ENCODE results near the gene TPRG1. TPM values are rescaled to one million over a fixed set of nuclear protein-coding genes. Genes with fewer than 3 reads are reported as not detected.
"Not testable (repeated sequence)": the region's sequence is repeated elsewhere in the genome, so short reads cannot be mapped to it uniquely, and the experiment has no call there.

Gene TPRG1
- total RNA-seq, 1 experiment from 2014 or later = 2.0 TPM

DNA sequence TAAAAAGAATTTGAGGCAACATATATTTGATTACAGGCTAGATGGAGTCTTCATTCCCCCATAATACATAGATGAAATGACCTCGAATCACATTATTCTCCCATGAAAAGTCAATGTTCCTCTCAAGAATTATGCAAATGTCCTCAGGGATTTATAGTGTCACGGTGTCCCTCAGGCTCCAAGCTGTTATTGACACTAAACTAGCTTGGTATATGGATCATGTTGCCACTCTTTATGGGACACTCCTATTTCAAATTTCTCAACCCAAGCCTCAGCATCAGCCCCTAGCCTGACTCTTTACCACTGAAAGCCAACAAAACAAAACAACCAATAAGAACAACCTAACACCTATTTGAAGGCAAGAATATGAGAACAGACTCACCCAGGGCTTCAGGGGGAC lies 139.8 kb downstream of the TPRG1 start:
- no peak for DNase-seq (ENCODE audit: low read depth)

GRCh38 chr3:189312866-189313265 lies 141.1 kb downstream of the TPRG1 start:
- no peak for DNase-seq (ENCODE audit: low read depth)

DNA sequence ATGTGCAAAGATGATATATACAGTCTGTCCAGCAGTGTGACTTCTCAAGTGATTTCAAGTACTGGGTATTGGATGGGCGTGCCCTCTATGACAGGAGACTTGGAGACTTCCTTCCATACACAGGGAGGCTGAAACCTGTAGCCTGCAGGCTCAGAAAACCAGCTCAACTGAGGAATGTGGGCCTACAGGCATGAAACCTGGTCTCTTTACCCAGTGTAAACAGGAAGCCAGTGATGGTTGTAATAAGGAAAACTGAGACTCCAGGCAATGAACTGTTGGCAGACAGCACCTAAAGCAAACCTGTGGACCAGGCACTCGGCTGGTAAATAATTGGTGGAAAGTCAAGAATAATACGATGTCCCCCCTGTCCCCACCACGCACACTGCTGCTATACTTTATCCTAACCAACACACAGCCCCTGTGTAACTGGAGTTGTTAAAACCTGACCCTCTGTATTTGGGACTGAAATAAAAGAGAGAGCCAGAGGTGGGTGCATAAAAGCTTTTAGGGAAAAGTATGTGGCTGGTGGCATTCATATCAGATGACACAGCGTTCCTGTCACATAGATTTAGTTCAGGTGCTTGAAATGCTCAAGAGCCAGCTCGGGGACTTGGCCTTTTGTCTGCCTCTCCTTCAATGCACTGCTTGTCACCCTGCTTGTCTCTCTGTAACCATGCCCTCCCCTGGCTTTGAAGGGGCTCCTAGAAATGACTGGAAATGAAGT lies 144.7 kb downstream of the TPRG1 start:
- peak; percentile 67 for DNase-seq (ENCODE audit: low read depth)

DNA sequence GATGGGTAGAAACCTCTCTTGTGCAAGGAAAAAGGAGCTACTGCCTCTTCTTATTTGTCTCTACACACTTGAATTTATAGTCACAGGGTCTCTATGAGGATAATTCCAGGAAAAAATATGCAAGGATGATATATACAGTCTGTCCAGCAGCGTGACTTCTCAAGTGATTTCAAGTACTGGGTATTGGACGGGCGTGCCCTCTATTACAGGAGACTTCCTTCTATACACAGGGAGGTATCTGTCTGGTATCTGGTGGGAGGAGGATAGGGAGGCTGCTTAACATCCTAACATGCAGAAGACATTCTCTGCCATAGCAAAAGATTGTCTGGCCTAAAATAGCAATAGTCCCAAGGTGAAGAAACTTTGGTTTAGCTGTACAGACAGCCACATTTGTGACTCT lies 146.1 kb downstream of the TPRG1 start:
- DNase-seq (ENCODE audit: low read depth) = no peak

DNA sequence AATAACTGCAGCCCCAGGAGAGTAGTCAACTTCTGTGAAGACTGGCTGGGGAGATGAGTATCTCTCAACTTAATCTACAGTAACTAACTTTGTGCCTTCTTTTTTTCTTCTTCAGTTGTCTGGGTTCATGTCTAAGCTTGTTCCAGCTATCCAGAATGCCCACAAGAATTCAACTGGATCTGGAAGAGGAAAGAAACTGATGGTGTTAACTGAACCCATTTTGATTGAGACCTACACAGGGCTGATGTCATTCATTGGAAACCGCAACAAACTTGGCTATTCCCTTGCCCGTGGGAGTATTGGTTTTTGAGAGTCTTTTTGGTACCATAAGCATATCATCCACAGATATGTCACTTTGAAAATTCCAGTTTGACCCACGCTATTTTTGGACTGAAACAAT lies 148.7 kb downstream of the TPRG1 start:
- DNase-seq (ENCODE audit: low read depth) = peak; percentile 53

DNA sequence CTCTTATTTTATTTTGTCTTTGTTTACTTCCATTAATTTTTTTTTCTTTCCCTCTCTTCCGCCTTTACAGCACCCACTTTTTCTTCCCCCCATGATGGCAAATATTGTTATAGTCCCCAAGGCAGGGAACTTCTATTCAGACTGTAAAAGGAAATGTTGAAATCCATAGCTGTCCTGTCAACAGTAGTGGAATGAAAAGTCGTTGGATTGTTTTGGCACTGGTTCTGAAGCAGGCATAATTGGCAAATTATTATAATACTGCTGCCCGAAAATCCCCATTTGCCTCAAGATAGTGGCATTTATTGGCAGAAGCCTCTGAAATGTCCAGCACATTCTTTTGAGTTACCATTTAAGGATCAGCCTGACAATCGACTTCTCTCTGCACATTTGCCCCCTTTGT lies 150.6 kb downstream of the TPRG1 start:
- DNase-seq (ENCODE audit: low read depth) = no peak

GRCh38 chr3:189324538-189325138 lies 152.9 kb downstream of the TPRG1 start:
- peak; percentile 100 for DNase-seq (ENCODE audit: low read depth)

DNA sequence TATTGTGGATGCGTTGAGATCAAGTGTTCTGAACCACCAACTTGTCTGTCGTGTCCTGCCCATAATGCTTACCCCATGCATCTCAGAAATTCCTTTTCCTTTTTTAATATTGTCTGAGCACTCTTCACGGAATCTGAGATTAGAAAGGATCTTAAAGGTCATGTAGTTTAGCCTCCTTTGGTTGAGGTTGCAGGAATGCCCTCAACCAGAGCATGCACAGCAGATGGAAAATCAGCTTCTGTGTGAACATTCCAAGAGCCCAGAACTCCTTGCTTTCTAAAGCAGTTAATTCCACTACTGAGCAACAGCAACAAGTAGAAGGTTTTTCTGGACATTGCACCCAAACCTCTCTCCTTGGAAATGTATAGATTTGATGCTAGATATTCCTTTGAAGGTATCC lies 153.7 kb downstream of the TPRG1 start:
- peak; percentile 62 for DNase-seq (ENCODE audit: low read depth)

- not testable (repeated sequence) for DNase-seq (ENCODE audit: low read depth)
Observed at GRCh38 chr3:189329630-189330029, 157.9 kb downstream of the TPRG1 start.

DNA sequence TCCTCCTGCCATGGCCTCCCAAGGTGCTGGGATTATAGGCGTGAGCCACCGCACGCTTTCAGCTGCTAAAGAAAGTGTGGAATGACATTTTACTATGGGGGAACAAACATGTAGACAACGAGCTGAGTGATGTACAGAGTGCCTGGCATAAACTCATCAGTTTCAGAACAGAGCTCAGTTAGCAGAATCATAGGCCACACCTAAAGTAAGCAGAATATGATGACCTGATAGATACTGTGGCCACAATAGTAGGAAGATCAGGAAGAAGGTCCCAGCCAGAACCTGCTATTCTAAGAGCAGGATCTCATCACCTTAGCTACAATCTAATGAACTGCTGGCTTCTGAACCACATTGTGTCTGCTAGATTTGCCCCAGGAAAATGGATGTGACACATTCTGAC lies 158.3 kb downstream of the TPRG1 start:
- no peak for DNase-seq (ENCODE audit: low read depth)

- DNase-seq (ENCODE audit: low read depth) = no peak
Observed at GRCh38 chr3:189331002-189331418, 159.2 kb downstream of the TPRG1 start.

DNA sequence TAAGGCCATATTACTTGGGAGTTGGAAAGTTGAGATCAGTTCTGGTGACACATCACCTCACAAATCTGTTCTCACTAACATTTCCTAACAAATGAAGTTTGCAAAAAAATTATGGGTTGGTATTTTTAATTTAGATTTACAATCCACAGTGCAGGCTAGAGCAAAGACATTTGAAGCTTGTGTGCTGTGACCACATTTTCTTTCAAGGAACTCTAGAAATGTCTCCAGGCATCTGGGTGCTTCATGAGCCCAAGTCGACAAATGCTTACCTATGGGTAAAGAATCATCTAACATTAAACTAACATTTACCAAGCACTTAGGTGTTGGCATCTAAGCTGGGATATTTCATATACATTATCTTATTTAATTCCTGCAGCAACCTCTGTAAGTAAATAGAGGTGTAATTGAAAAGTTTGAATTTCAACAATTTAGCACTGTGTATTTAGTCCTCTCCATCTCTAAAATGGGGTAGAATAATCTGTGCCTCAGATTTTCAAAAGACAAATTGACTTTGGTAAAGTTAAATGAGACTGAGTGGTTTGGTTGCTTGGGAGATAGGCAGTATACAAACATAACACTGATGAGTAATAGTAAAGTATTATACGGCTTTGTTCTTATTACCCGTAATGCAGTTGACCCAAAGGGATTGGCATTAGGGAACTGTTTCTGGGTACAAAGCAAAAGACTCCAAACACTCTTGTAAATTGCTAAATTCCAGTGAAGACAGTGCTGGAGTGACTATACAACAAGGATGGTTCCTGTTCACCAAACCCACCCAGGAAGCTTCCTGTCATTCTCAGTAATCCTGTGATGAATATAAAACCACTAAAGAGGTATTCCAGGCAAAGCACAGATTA lies 162.5 kb downstream of the TPRG1 start:
- DNase-seq (ENCODE audit: low read depth) = peak; percentile 81

- no peak for DNase-seq (ENCODE audit: low read depth)
Observed at GRCh38 chr3:189337673-189338091, 165.9 kb downstream of the TPRG1 start.

DNA sequence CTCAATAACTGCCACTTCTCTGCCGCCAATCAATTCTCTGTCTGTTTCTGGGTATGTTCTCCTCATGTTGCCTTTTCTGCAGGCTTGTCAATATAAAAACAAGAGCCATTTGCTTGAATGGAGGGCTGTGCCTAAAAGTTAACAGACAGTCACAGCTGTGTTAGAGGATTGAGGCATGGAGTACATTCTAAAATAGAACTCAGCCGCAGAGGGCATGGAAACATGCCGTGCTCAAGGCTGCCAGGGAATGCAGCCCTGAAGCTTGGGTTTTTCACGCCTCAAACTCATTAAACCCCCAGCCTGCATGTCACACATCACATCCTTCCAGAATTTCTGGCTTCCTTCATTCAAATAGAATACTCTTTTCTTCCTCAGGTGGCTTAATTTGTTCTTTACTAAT lies 166.6 kb downstream of the TPRG1 start:
- DNase-seq (ENCODE audit: low read depth) = peak; percentile 40

GRCh38 chr3:189339996-189340395 lies 168.2 kb downstream of the TPRG1 start:
- DNase-seq (ENCODE audit: low read depth) = peak; percentile 63

DNA sequence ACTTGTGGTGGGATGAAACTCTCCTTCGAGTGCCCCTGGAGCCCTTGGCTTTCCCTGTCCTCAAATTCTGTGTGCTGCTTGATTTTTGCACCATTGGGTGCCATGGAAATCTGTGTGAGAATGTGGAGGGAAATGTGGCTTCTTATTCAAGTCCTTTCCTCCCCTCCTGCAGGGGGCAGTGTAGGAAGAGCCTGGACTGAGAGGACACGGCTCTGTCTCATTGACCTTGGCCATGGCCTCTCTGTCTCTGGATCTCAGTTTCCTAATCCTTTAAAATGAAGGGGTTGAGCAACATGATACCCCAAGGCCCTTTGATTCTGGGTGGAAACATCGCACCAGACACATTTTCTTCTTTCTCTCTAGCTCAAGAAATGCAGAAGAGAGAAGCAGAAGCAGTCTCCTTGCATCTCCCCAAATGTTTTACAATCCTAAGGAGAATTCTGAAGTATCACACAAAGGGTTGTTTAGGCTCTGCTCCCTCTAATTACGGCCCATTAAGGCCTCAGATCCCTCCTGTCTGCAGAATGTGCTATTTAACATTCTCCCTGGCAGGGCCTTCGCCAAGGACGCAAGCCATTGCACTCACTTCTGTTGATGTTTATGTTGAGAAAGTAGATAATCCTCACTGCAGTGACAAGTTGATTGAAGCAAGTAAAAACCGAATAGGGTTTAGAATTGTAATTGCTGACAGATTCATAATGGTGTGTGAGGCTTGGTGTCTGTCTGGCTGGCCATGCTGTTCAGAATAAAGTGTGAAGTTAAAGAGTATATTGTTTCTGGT lies 169.1 kb downstream of the TPRG1 start:
- no peak for DNase-seq (ENCODE audit: low read depth)

DNA sequence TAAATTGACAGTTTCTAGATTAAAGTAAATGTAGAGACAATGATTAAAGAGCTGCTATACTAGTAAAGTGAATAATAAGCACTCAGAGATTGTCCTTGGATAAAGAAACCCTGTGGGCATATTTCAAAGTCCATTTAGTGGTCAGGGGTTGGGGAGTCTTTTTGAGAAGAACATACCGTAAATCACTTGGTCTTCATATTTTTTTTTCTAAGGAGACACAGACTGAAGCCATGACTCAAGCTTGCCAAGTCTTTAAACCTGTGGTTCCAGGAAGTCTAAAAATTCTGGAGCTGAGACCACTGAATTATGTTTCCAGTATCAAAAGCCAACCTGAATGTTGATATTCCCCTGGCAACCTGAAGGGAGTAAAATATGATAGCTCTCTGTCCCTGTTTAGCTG lies 171.0 kb downstream of the TPRG1 start:
- peak; percentile 61 for DNase-seq (ENCODE audit: low read depth)

DNA sequence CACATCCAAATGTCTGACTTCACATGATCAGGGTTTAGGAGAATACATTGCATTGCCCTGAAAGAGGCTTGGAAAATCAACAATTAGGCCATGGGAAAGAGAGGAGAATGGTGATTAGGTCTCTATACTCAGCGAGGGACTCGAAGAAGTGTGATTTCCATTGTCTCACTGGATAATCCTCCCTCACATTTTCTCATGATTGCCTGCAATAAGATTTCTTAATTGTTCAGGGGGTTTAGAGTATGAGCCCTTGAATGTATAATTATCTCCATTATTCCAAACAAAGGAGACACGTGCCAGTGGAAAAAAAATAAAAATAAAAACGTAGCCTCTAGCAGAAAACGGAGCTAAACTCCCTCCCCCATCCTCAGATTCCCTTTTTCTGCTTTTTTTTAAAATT lies 173.2 kb downstream of the TPRG1 start:
- DNase-seq (ENCODE audit: low read depth) = no peak

DNA sequence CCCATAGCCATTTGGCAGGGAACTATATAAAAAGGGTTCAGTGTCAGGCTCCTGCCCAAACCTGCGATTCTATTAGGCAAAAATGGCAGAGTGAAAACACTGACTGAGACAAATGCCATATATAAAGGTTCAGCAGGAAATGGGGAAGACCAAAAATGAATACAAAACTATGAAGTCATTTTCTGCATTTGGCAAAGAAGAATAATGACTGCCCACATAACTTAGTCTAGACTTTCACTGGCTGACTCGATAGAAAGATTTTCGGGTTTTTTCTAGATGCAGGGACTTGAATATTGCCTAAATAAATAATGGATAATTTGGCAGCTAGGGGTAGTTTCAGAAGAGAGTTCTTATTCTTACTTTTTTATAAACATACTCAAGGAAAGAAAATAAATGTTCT lies 178.0 kb downstream of the TPRG1 start:
- DNase-seq (ENCODE audit: low read depth) = no peak

DNA sequence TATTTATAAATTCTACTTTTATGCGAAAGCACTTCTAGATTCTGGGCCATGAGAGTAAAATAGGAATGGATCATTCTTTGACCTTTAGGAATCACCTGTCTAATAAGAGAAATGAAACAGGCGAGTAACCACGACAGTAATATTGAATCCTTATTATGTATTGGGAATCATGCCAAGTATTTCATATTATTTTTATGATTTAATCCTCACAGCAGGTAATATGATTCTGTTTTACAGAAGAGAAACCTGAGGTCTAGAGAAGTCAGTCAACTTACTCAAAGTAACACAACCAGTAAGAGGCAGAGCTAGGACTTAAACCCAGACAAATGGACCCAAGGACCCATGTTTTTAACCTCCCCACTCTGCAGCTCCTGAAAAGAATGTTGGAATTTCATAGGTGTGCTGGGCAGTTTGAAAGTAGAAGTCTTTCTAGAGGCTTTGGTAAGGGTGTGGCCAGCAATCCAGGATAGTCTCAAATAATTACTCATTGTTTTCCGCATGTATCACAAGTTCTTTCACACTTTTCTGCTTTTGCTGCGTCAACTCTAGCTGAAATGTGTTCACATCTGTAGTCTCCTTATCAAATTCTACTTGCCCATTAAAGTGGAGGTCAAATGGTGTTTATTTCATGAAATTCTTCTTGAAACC lies 181.7 kb downstream of the TPRG1 start:
- DNase-seq (ENCODE audit: low read depth) = no peak

Data from RPMI7951 (cell line).